Measurements from ENCODE around the gene DGCR8.

The DGCR8 gene

GRCh38 chr22:20129747-20130014 lies 49.6 kb downstream of the DGCR8 start:
- no peak overlapping the region for H3K4me3 ChIP-seq (ENCODE audit: low read length)
- DNase-seq (ENCODE audit: low read depth) = no peak
- TF ChIP-seq CTCF (conservative IDR thresholded peaks at IDR 0.05; ENCODE audit: low read length) = no peak

GRCh38 chr22:20130319-20130718 lies 50.3 kb downstream of the DGCR8 start:
- DNase-seq (ENCODE audit: low read depth) = no peak
- no peak overlapping the region for H3K4me3 ChIP-seq (ENCODE audit: low read length)
- TF ChIP-seq CTCF (conservative IDR thresholded peaks at IDR 0.05; ENCODE audit: low read length) = no peak

- peak; percentile 77 for DNase-seq (ENCODE audit: low read depth)
- no peak for TF ChIP-seq CTCF (conservative IDR thresholded peaks at IDR 0.05; ENCODE audit: low read length)
Observed at GRCh38 chr22:20130731-20131596, 50.9 kb downstream of the DGCR8 start.

GRCh38 chr22:20131597-20131858 lies 51.5 kb downstream of the DGCR8 start, which contains the start of gene ZDHHC8:
ZDHHC8 (plus strand) TSS chr22:20131804; CDS start chr22:20131948, 144 bp downstream.
- DNase-seq (ENCODE audit: low read depth) = peak; percentile 21
- H3K4me3 ChIP-seq (ENCODE audit: low read length) = peak within 1 kb of the TSS; percentile 76
- no peak for TF ChIP-seq CTCF (conservative IDR thresholded peaks at IDR 0.05; ENCODE audit: low read length)

More at GRCh38 chr22:20130731-20131596, 50.9 kb downstream of the DGCR8 start:
- peak overlapping the region; percentile 75 for H3K4me3 ChIP-seq (ENCODE audit: low read length)

- peak; percentile 20 for DNase-seq (ENCODE audit: low read depth)
- TF ChIP-seq CTCF (conservative IDR thresholded peaks at IDR 0.05; ENCODE audit: low read length) = no peak
Observed at GRCh38 chr22:20131859-20132685, 52.0 kb downstream of the DGCR8 start.

GRCh38 chr22:20132686-20133246 lies 52.7 kb downstream of the DGCR8 start:
- no peak for DNase-seq (ENCODE audit: low read depth)
- TF ChIP-seq CTCF (conservative IDR thresholded peaks at IDR 0.05; ENCODE audit: low read length) = no peak
- peak overlapping the region; percentile 76 for H3K4me3 ChIP-seq (ENCODE audit: low read length)

More at GRCh38 chr22:20131859-20132685, 52.0 kb downstream of the DGCR8 start:
- peak overlapping the region; percentile 76 for H3K4me3 ChIP-seq (ENCODE audit: low read length)

Data from AG10803 (cell line).